Measurements from ENCODE around the gene SERINC5. TPM values are rescaled to one million over a fixed set of nuclear protein-coding genes. Genes with fewer than 3 reads are reported as not detected.

Gene SERINC5
- total RNA-seq, 1 donor from 2014 or later = 57.3 TPM

GRCh38 chr5:80105698-80106439, 150.0 kb downstream of the SERINC5 start:
- no peaks in the 10 kb centered on the region for H3K36me3 ChIP-seq (ENCODE audit: insufficient read depth, low read length)
- H3K9me3 ChIP-seq (ENCODE audit: insufficient read depth, low read depth, low read length) = no peaks in the 10 kb centered on the region
- FAIRE-seq (no peak), DNase-seq (ENCODE audit: low read depth) (no peak)
- no peaks in the 10 kb centered on the region for H3K4me1 ChIP-seq (ENCODE audit: insufficient read depth, low read length)
- H3K4me2 ChIP-seq (ENCODE audit: low read length) = no peak overlapping the region
- no peak overlapping the region for H3K27ac Mint-ChIP-seq (ENCODE audit: unreplicated experiment)
- H3K9me3 Mint-ChIP-seq (ENCODE audit: unreplicated experiment) = peaks cover 6% of the 10 kb centered on the region
- no peak overlapping the region for H3K4me3 ChIP-seq (ENCODE audit: insufficient read depth, low read depth, low read length)
- H3K27ac ChIP-seq (ENCODE audit: low read depth, low read length) = no peak overlapping the region
- H3K9ac ChIP-seq (ENCODE audit: low read length) = no peak overlapping the region
- H2AFZ ChIP-seq (ENCODE audit: low read depth, low read length) = no peak overlapping the region
- TF ChIP-seq EZH2 (IDR thresholded peaks at IDR 0.05; ENCODE audit: insufficient read depth, low read length) = no peak
- TF ChIP-seq CTCF (IDR thresholded peaks at IDR 0.05; ENCODE audit: insufficient read depth, low read depth, low read length) = no peak
- peaks cover 4% of the 10 kb centered on the region for H3K36me3 Mint-ChIP-seq (ENCODE audit: low read depth, unreplicated experiment)
- H3K27me3 ChIP-seq (ENCODE audit: insufficient read depth, low read length) = peaks cover 2% of the 10 kb centered on the region
- H3K79me2 ChIP-seq (ENCODE audit: insufficient read depth, low read length) = no peaks in the 10 kb centered on the region
- no peaks in the 10 kb centered on the region for H4K20me1 ChIP-seq (ENCODE audit: insufficient read depth, low read length)
- peaks cover under 1% of the 10 kb centered on the region for H3K4me1 Mint-ChIP-seq (ENCODE audit: low read depth, unreplicated experiment)
- no peak overlapping the region for H3K4me3 Mint-ChIP-seq (ENCODE audit: unreplicated experiment)
- peaks cover 22% of the 10 kb centered on the region for H3K27me3 Mint-ChIP-seq (ENCODE audit: low read depth, unreplicated experiment)

GRCh38 chr5:80103371-80103770, 152.5 kb downstream of the SERINC5 start:
- Histone ChIP-seq H3K79me2 (ENCODE audit: insufficient read depth, low read length) (no peaks in the 10 kb centered on the region), H3K36me3 (ENCODE audit: insufficient read depth, low read length) (no peaks in the 10 kb centered on the region), H3K4me3 (ENCODE audit: insufficient read depth, low read depth, low read length) (no peak overlapping the region), H4K20me1 (ENCODE audit: insufficient read depth, low read length) (no peaks in the 10 kb centered on the region), H3K9ac (ENCODE audit: low read length) (no peak overlapping the region), H3K4me1 (ENCODE audit: insufficient read depth, low read length) (no peaks in the 10 kb centered on the region), H3K4me2 (ENCODE audit: low read length) (no peak overlapping the region), H3K27ac (ENCODE audit: low read depth, low read length) (no peak overlapping the region), H2AFZ (ENCODE audit: low read depth, low read length) (no peak overlapping the region), H3K9me3 (ENCODE audit: insufficient read depth, low read depth, low read length) (no peaks in the 10 kb centered on the region), H3K27me3 (ENCODE audit: insufficient read depth, low read length) (no peaks in the 10 kb centered on the region)
- no peak overlapping the region for H3K4me3 Mint-ChIP-seq (ENCODE audit: unreplicated experiment)
- H3K36me3 Mint-ChIP-seq (ENCODE audit: low read depth, unreplicated experiment) = peaks cover 4% of the 10 kb centered on the region
- peaks cover 4% of the 10 kb centered on the region for H3K9me3 Mint-ChIP-seq (ENCODE audit: unreplicated experiment)
- FAIRE-seq = no peak
- TF ChIP-seq EZH2 (IDR thresholded peaks at IDR 0.05; ENCODE audit: insufficient read depth, low read length) (no peak), CTCF (IDR thresholded peaks at IDR 0.05; ENCODE audit: insufficient read depth, low read depth, low read length) (no peak)
- H3K4me1 Mint-ChIP-seq (ENCODE audit: low read depth, unreplicated experiment) = peaks cover 2% of the 10 kb centered on the region
- no peak for DNase-seq (ENCODE audit: low read depth)
- peaks cover 15% of the 10 kb centered on the region for H3K27me3 Mint-ChIP-seq (ENCODE audit: low read depth, unreplicated experiment)
- no peak overlapping the region for H3K27ac Mint-ChIP-seq (ENCODE audit: unreplicated experiment)

- no peak for FAIRE-seq
Observed at GRCh38 chr5:80101993-80102392, 153.9 kb downstream of the SERINC5 start.

More at GRCh38 chr5:80101993-80102392, 153.9 kb downstream of the SERINC5 start:
- Mint-ChIP-seq H3K36me3 (ENCODE audit: low read depth, unreplicated experiment) (peaks cover 4% of the 10 kb centered on the region), H3K27ac (ENCODE audit: unreplicated experiment) (no peak overlapping the region), H3K27me3 (ENCODE audit: low read depth, unreplicated experiment) (peaks cover 15% of the 10 kb centered on the region), H3K9me3 (ENCODE audit: unreplicated experiment) (peaks cover 2% of the 10 kb centered on the region), H3K4me1 (ENCODE audit: low read depth, unreplicated experiment) (peaks cover 13% of the 10 kb centered on the region), H3K4me3 (ENCODE audit: unreplicated experiment) (no peak overlapping the region)
- TF ChIP-seq EZH2 (IDR thresholded peaks at IDR 0.05; ENCODE audit: insufficient read depth, low read length) (no peak), CTCF (IDR thresholded peaks at IDR 0.05; ENCODE audit: insufficient read depth, low read depth, low read length) (no peak)
- H4K20me1 ChIP-seq (ENCODE audit: insufficient read depth, low read length) = no peaks in the 10 kb centered on the region
- no peak overlapping the region for H3K4me3 ChIP-seq (ENCODE audit: insufficient read depth, low read depth, low read length)
- no peak overlapping the region for H3K9ac ChIP-seq (ENCODE audit: low read length)
- no peak overlapping the region for H2AFZ ChIP-seq (ENCODE audit: low read depth, low read length)
- H3K27me3 ChIP-seq (ENCODE audit: insufficient read depth, low read length) = no peaks in the 10 kb centered on the region
- no peak overlapping the region for H3K4me2 ChIP-seq (ENCODE audit: low read length)
- no peaks in the 10 kb centered on the region for H3K9me3 ChIP-seq (ENCODE audit: insufficient read depth, low read depth, low read length)
- no peaks in the 10 kb centered on the region for H3K79me2 ChIP-seq (ENCODE audit: insufficient read depth, low read length)
- H3K4me1 ChIP-seq (ENCODE audit: insufficient read depth, low read length) = no peaks in the 10 kb centered on the region
- H3K36me3 ChIP-seq (ENCODE audit: insufficient read depth, low read length) = no peaks in the 10 kb centered on the region
- DNase-seq (ENCODE audit: low read depth) = no peak
- no peak overlapping the region for H3K27ac ChIP-seq (ENCODE audit: low read depth, low read length)

Data from astrocyte (in vitro differentiated cells and primary cell).